Measurements from ENCODE around the gene SPAM1.
"Not testable (repeated sequence)": the region's sequence is repeated elsewhere in the genome, so short reads cannot be mapped to it uniquely, and the experiment has no call there.

Gene SPAM1

DNA sequence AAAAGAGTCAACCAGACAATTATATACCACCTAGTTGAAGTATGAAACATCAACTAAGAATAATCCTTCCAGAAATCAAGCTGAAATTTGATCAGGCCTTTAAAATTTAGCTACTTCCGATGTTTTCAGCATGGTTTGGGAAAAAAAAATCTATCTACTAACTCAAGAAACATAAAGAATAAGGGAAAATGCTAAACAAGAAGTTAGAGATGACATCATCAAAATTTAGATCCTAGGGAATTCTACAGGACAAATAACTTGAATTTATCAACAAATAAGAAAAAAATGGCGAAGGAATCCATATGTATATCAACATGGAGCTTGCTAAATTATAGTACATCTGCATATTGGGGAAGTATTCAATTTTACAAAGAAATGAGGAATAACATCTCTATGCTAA is 43.7 kb upstream of the SPAM1 start:
- H3F3A ChIP-seq (ENCODE audit: control insufficient read depth, insufficient read depth): no peaks in the 10 kb centered on the region

DNA sequence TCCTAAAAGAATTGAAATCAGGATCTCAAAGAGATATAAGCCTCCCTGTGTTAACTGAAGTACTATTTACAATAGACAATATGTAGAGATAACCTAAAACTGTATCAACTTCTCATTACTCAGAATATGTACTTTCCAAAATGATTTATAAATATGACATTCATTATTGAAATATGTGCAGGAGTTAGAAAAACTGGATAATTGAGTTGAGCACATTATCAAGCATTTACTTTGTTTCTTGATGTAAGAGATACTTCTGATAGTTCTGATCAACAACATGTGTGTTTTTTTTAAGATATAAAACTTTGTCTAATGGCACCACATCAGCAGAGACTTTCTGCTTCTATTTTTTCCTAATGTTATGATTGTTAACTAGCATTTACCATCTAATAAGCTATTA is 41.9 kb upstream of the SPAM1 start:
- Histone ChIP-seq H3K9me3 (ENCODE audit: control insufficient read depth, insufficient read depth, low read length) (no peaks in the 10 kb centered on the region), H3K27ac (ENCODE audit: low read depth, low read length) (no peak overlapping the region), H3K79me2 (ENCODE audit: control insufficient read depth, low read length) (no peaks in the 10 kb centered on the region), H3K27me3 (ENCODE audit: control insufficient read depth, low read length) (no peaks in the 10 kb centered on the region), H3F3A (ENCODE audit: control insufficient read depth, insufficient read depth) (no peaks in the 10 kb centered on the region), H3K4me1 (ENCODE audit: control insufficient read depth, low read length) (no peaks in the 10 kb centered on the region), H3K9me2 (replicated peaks; ENCODE audit: control insufficient read depth, low read length) (no peaks in the 10 kb centered on the region), H3K4me2 (ENCODE audit: low read length) (no peak overlapping the region), H4K20me1 (ENCODE audit: control insufficient read depth, insufficient read depth, low read depth, low read length) (no peaks in the 10 kb centered on the region), H3K36me3 (ENCODE audit: control insufficient read depth, low read length) (no peaks in the 10 kb centered on the region), H3K4me3 (ENCODE audit: low read length) (no peak overlapping the region)
- TF ChIP-seq EZH2phosphoT487 (IDR thresholded peaks at IDR 0.05; ENCODE audit: borderline replicate concordance, low read length): no peak
- TF ChIP-seq, protein P1, sequence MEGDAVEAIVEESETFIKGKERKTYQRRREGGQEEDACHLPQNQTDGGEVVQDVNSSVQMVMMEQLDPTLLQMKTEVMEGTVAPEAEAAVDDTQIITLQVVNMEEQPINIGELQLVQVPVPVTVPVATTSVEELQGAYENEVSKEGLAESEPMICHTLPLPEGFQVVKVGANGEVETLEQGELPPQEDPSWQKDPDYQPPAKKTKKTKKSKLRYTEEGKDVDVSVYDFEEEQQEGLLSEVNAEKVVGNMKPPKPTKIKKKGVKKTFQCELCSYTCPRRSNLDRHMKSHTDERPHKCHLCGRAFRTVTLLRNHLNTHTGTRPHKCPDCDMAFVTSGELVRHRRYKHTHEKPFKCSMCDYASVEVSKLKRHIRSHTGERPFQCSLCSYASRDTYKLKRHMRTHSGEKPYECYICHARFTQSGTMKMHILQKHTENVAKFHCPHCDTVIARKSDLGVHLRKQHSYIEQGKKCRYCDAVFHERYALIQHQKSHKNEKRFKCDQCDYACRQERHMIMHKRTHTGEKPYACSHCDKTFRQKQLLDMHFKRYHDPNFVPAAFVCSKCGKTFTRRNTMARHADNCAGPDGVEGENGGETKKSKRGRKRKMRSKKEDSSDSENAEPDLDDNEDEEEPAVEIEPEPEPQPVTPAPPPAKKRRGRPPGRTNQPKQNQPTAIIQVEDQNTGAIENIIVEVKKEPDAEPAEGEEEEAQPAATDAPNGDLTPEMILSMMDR (IDR thresholded peaks at IDR 0.05; ENCODE audit: low read depth, low read length, poor library complexity, severe bottlenecking): no peak

More for the DNA sequence above, 43.7 kb upstream of the SPAM1 start:
- Histone ChIP-seq H3K4me3 (ENCODE audit: low read length) (no peak overlapping the region), H3K9me2 (replicated peaks; ENCODE audit: control insufficient read depth, low read length) (no peaks in the 10 kb centered on the region), H3K27me3 (ENCODE audit: control insufficient read depth, low read length) (no peaks in the 10 kb centered on the region), H3K27ac (ENCODE audit: low read depth, low read length) (no peak overlapping the region), H4K20me1 (ENCODE audit: control insufficient read depth, insufficient read depth, low read depth, low read length) (no peaks in the 10 kb centered on the region), H3K4me2 (ENCODE audit: low read length) (no peak overlapping the region), H3K9me3 (ENCODE audit: control insufficient read depth, insufficient read depth, low read length) (no peaks in the 10 kb centered on the region), H3K36me3 (ENCODE audit: control insufficient read depth, low read length) (no peaks in the 10 kb centered on the region), H3K79me2 (ENCODE audit: control insufficient read depth, low read length) (no peaks in the 10 kb centered on the region), H3K4me1 (ENCODE audit: control insufficient read depth, low read length) (no peaks in the 10 kb centered on the region)
- no peak for TF ChIP-seq EZH2phosphoT487 (IDR thresholded peaks at IDR 0.05; ENCODE audit: borderline replicate concordance, low read length)
- TF ChIP-seq, protein P1 (IDR thresholded peaks at IDR 0.05; ENCODE audit: low read depth, low read length, poor library complexity, severe bottlenecking): no peak

DNA sequence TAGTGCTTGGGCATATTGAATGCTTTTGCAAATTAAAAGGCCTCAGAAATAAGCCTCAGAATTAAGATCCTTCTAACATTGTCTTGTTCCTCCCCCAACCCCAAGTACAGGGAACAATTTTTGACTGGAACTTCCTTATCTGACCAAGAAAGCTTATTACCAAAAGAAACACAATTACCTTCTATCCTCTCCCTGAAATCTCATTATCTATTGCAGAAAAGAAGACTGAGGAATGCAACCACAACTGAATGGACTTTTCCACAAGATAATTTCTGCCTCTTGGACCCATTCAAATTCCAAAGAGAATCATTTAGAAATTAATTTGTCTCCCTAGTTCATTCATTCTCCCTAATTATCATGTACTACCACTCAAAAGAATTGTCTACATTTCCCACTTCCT is 36.8 kb upstream of the SPAM1 start:
- no peak for TF ChIP-seq EZH2phosphoT487 (IDR thresholded peaks at IDR 0.05; ENCODE audit: borderline replicate concordance, low read length)
- TF ChIP-seq, protein P1 (IDR thresholded peaks at IDR 0.05; ENCODE audit: low read depth, low read length, poor library complexity, severe bottlenecking): no peak
- Histone ChIP-seq H3F3A (ENCODE audit: control insufficient read depth, insufficient read depth) (no peaks in the 10 kb centered on the region), H3K27me3 (ENCODE audit: control insufficient read depth, low read length) (no peaks in the 10 kb centered on the region), H3K4me1 (ENCODE audit: control insufficient read depth, low read length) (no peaks in the 10 kb centered on the region), H3K27ac (ENCODE audit: low read depth, low read length) (no peak overlapping the region), H3K9me2 (replicated peaks; ENCODE audit: control insufficient read depth, low read length) (no peaks in the 10 kb centered on the region), H3K9me3 (ENCODE audit: control insufficient read depth, insufficient read depth, low read length) (0 out of 2 replicates have a peak, but pooled peaks cover 3% of the 10 kb centered on the region), H3K4me2 (ENCODE audit: low read length) (no peak overlapping the region), H4K20me1 (ENCODE audit: control insufficient read depth, insufficient read depth, low read depth, low read length) (no peaks in the 10 kb centered on the region), H3K36me3 (ENCODE audit: control insufficient read depth, low read length) (no peaks in the 10 kb centered on the region), H3K79me2 (ENCODE audit: control insufficient read depth, low read length) (no peaks in the 10 kb centered on the region), H3K4me3 (ENCODE audit: low read length) (no peak overlapping the region)

DNA sequence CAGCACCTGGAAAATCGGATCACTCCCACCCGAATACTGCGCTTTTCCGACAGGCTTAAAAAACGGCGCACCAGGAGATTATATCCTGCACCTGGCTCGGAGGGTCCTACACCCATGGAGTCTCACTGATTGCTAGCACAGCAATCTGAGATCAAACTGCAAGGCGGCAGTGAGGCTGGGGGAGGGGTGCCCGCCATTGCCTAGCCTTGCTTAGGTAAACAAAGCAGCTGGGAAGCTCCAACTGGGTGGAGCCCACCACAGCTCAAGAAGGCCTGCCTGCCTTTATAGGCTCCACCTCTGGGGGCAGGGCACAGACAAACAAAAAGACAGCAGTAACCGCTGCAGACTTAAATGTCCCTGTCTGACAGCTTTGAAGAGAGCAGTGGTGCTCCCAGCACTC is 30.3 kb upstream of the SPAM1 start:
- not testable (repeated sequence) for H3K36me3 ChIP-seq (ENCODE audit: control insufficient read depth, low read length); H3K4me2 ChIP-seq (ENCODE audit: low read length); H3F3A ChIP-seq (ENCODE audit: control insufficient read depth, insufficient read depth); H3K9me3 ChIP-seq (ENCODE audit: control insufficient read depth, insufficient read depth, low read length); H3K4me3 ChIP-seq (ENCODE audit: low read length); H3K27ac ChIP-seq (ENCODE audit: low read depth, low read length); H3K4me1 ChIP-seq (ENCODE audit: control insufficient read depth, low read length); H3K27me3 ChIP-seq (ENCODE audit: control insufficient read depth, low read length); H4K20me1 ChIP-seq (ENCODE audit: control insufficient read depth, insufficient read depth, low read depth, low read length); H3K9me2 ChIP-seq (replicated peaks; ENCODE audit: control insufficient read depth, low read length); H3K79me2 ChIP-seq (ENCODE audit: control insufficient read depth, low read length)
